A549 (cell line): ENCODE data around the gene SORCS3.

Experiments
- CEBPB ChIP-seq, 2 experiments: fragments of >200 bp in 1 of 2; sonication (Bioruptor Twin) in 1 of 2; formaldehyde crosslinking in 1 of 2; IDR thresholded peaks; 2 replicates each; pipeline ENCODE4 v1.6.1; 2012 to 2016
- CHD4 ChIP-seq: fragments of 200-600 bp; sonication (generic); IDR thresholded peaks from 2 replicates; pipeline ENCODE4 v1.6.1; 2016; ENCODE audit warnings: antibody characterized with exemption, mild to moderate bottlenecking, borderline replicate concordance
- CTCF ChIP-seq: fragments of >200 bp; sonication (Bioruptor Twin); formaldehyde crosslinking; IDR thresholded peaks from 3 replicates; pipeline ENCODE4 v1.5.1; 2016
- ELK1 ChIP-seq: fragments of 150-350 bp; IDR thresholded peaks from 2 replicates; pipeline ENCODE4 v1.6.1; 2014; ENCODE audit warnings: low read depth, mild to moderate bottlenecking, low read length
- MYC ChIP-seq: IDR thresholded peaks from 2 replicates; pipeline ENCODE4 v1.6.1; 2012; ENCODE audit warnings: mild to moderate bottlenecking, inconsistent platforms, low read length, improper control_type of control experiment, borderline replicate concordance
- NFE2L2 ChIP-seq: fragments of 150-350 bp; conservative IDR thresholded peaks from 2 replicates; pipeline ENCODE4 v1.6.1; 2014; ENCODE audit warnings: low read length
- NR3C1 ChIP-seq: fragments of >200 bp; sonication (Bioruptor Twin); formaldehyde crosslinking; IDR thresholded peaks from 3 replicates; pipeline ENCODE4 v1.6.1; 2017
- PBX3 ChIP-seq: IDR thresholded peaks from 2 replicates; pipeline ENCODE4 v1.6.1; 2012
- POLR2A ChIP-seq: IDR thresholded peaks from 2 replicates; pipeline ENCODE4 v1.6.1; 2012; ENCODE audit warnings: mild to moderate bottlenecking, low read length
- RCOR1 ChIP-seq: fragments of 150-350 bp; IDR thresholded peaks from 2 replicates; pipeline ENCODE4 v1.6.1; 2014; ENCODE audit warnings: antibody characterized with exemption, low read length, low read depth
- RFX5 ChIP-seq: fragments of 450-650 bp; IDR thresholded peaks from 2 replicates; pipeline ENCODE4 v1.7.1; 2014; ENCODE audit warnings: antibody characterized with exemption, mild to moderate bottlenecking, moderate library complexity
- SREBF2 ChIP-seq: fragments of 450-650 bp; IDR thresholded peaks from 2 replicates; pipeline ENCODE4 v1.6.1; 2014; ENCODE audit warnings: mild to moderate bottlenecking, moderate library complexity

GRCh38 chr10:104648421-104648820 lies 7.3 kb downstream of the SORCS3 start:
- TF ChIP-seq CTCF (no peak), NFE2L2 (no peak), ELK1 (no peak), MYC (no peak), RFX5 (no peak), NR3C1 (no peak), PBX3 (no peak), POLR2A (no peak), CHD4 (no peak), CEBPB (IDR thresholded peaks at IDR 0.05) (no peak), SREBF2 (no peak), RCOR1 (no peak)
